Fibroblast of lung (primary cell): ENCODE results near the gene CLEC11A.

Source experiments
- CTCF ChIP-seq, 2 donors: IDR thresholded peaks in 1 of 2; conservative IDR thresholded peaks in 1 of 2; 1 replicate in 1 of 2; 2 replicates in 1 of 2; pipeline ENCODE4 v1.5.1; 2011 to 2012; ENCODE audit warnings: low read length in 2 of 2, control low read depth in 1 of 2, inconsistent platforms in 1 of 2, low read depth in 1 of 2, mild to moderate bottlenecking in 1 of 2
- EZH2 ChIP-seq: IDR thresholded peaks from 2 replicates; pipeline ENCODE4 v1.5.1; 2012; ENCODE audit warnings: low read length, control low read depth, mild to moderate bottlenecking; ENCODE audit errors: missing control alignments

GRCh38 chr19:50772476-50772875 lies 49.3 kb downstream of the CLEC11A start:
- TF ChIP-seq CTCF (conservative IDR thresholded peaks at IDR 0.05 in 1 of 2, IDR thresholded peaks at IDR 0.05 in 1 of 2; ENCODE audit: low read depth in 1 of 2, low read length in 2 of 2) (no peak), EZH2 (no peak)
